ENCODE data around the gene LCOR.
A peak's percentile ranks its signal among the peaks of the same experiment; 100 is the strongest.
"Not testable (repeated sequence)": the region's sequence is repeated elsewhere in the genome, so short reads cannot be mapped to it uniquely, and the experiment has no call there.

The LCOR gene

DNA sequence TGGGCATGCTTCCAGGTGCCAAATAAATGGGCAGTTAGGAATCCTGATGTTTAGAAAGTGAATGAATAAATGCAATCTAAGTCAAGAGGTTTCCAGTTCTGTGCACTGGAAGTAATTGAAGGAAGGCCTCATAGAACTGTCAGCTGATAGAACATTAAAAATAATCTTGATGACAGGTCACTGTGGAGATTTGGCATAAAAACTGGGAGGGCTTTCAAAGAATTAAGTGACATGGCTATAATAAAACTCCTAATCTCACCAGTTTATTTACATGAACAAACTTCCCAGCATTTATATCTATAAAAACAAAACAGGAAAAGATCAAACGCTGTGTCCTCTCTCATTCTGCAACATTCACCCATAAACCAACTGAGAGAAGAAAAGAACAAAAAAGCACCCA, 183.1 kb downstream of the LCOR start:
- no peak for DNase-seq

DNA sequence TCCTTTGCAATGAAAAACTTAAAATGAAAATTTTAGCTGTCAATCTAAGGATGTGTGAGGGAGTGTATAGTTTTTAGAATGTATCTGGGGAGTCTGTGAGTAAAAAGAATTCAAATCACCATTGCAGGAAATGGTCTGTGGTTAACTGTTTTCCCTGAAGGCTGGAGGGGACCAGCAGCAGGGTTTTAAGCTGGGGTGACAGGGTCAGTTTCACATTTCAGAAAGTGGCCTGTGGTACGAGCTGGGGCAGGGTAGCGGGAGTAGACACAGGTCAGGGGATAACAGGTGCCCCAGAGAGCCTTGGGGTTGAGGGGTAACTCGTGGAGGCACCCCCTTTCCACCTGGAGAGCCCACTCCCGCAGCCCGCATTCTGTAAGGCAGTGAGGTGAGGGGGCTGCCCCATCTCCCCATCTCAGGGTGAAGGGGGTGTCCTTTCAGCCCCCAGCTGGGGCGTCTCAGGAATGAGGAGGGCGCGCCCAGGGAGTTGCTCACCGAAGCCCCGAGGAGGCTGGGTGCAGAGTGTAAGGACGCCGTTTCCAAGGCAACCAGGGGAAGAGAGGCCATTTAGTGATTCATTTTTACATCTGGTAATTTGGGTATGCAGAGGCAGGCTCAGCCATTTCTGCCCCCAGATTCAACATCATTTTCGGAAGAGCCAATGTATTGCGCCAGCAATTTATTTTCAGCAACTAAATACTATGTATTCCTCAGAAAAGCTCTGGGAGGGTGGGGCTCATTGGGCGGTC, 184.8 kb downstream of the LCOR start:
- no peak for DNase-seq

DNA sequence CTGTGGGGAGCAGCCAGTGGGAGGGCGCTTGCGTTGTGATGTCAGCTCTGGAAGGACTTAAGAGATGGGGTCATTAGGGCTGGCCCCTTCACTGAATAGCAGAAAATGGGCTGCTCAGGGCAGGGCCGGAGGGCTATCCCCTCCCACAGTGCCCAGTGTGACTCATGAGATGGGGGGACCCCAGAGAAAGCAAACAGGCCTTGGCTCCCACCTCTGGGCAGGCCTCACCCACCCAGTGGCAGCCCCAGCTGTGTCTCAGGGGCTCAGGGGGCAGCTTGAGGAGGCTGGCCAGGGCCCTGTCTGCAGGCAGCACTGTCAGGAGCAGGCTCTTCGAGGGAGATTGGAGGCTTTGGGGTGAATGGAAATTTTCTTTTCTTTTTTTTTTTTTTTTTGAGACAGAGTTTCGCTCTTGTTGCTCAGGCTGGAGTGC, 185.4 kb downstream of the LCOR start:
- no peak for DNase-seq

DNA sequence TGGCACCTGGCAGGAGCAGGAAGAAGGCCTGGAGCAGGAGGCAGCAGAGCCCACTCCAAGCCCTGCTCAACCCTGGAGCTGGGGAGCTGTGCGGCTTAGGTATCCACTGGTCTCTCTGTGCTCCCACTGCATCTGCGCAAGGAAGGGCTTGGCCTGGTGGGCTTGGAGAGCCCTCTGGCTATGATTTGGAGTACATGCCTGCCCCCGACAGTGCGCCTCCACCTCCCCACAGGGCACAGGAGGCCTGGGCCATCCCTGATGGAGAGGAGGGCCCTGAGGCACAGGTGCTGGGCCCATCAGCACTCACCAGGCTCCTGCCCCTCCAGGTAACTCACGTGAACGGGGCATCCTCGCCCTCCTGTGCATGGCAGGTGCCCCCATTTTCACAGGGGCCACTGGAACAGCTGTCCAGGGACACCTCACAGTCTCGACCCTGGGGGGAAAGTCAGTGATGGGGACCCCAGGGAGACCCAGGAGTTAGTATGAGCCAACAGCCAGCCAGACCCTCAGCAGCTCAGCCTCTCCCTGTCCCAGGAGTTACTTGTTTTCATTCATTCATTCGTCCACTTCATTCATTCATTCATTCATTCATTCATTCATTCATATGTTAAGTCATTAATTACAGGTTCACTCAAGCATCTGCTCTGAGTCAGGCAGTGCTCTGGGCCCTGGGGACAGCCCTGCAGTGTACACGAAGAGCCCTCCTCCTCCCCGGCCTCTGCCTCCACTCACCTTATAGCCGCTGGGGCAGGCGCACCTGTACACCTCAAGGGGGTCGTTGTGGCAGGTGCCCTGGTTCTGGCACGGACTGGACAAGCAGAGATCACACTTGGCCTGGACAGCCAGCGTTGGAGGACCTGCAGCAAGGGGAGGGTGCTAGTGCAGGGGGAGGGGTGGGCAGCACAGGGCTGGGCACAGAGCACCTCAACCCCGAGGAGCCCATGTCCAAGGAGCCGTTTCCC, 186.4 kb downstream of the LCOR start:
- DNase-seq: no peak

DNA sequence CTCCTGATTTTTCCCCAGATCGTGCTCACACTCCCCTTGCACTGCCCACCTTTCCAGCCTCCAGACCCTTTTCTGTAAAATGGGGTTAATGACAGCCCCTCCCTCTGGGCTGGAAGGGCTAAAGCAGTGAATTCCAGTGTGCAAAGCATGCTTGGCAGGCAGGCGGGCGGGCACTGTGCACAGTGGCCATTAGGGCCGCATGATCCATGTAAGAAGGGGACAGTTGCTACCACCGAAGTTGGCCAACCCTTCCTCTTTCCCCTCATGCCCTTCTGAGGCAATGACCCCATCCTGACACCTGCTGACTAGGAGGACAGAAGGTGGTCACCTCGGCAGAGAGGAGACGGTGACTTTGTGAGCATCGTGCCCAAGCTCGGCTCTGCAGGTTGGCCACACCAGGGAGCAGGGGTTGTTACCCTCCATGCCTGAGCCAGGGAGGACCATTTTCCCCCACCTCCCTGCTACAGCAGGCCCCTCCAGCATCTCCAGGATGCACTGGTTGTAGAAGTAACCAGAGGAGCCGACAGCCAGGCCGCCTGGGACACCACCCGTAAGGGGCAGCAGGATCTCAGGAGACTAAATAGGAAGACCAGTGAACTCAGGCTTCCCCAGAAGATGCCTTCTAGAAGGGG, 187.2 kb downstream of the LCOR start:
- no peak for DNase-seq

DNA sequence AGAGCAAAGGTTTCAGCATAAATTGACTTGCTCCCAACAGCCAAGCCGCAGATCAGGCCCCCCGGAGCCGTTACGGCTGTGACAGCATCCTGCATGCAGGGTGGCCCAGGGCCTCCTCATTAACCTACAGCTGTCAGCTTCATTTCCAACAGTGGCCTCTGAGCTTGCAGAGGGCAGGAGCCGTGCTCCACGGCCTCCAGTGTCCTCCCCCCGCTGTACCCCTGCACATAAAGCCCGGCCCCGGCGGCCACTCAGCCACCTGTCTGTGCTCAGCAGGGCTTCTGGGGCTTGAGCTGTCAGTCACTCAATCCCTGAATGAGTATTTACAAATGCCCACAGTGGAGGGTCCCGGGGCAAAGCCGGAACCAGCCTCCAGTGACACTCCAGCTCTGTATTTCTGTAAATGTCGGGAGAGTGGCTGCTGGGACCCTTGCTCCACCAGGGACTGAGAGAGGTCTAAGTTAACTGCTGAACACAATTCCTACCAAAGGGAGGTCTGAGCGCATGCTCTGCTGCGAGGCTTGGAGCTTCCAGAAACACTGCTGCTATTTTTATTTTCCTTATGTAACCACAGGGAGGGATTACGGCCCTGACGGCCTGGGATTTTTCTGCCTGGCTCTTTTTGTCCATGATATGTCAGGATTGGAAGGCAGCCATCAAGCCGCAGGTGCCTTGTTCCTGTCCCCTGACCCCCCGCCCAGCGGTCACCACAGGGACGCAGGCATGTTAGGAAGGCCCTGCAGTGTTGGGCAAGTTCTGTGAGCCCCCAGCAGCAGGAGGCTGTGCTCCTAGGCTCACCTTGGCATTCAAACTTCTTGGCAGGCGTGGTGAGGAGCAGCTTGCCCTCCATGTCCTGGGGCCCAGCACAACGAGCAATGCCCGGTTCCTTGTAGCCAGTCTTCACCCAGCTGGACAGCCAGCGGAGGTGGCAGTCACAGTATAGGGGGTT, 188.6 kb downstream of the LCOR start:
- no peak for DNase-seq

DNA sequence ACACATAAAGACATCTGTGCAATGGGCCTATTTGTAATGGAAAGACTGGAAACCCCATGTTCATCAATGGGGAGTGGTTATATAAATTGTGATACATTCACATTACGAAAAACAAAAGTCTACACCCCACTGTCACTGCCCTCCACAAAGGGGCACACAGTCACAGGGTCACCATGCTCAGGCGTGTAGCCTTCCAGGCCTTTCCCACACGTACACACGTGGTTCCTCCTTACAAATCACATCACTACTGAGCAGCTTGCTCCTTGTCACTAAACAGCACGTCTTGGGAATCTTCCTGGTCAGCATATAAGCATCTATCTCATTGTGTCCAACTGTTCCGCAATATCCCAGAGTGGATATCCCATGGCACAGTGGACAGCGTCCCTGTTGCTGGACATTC, 190.5 kb downstream of the LCOR start:
- no peak for DNase-seq

DNA sequence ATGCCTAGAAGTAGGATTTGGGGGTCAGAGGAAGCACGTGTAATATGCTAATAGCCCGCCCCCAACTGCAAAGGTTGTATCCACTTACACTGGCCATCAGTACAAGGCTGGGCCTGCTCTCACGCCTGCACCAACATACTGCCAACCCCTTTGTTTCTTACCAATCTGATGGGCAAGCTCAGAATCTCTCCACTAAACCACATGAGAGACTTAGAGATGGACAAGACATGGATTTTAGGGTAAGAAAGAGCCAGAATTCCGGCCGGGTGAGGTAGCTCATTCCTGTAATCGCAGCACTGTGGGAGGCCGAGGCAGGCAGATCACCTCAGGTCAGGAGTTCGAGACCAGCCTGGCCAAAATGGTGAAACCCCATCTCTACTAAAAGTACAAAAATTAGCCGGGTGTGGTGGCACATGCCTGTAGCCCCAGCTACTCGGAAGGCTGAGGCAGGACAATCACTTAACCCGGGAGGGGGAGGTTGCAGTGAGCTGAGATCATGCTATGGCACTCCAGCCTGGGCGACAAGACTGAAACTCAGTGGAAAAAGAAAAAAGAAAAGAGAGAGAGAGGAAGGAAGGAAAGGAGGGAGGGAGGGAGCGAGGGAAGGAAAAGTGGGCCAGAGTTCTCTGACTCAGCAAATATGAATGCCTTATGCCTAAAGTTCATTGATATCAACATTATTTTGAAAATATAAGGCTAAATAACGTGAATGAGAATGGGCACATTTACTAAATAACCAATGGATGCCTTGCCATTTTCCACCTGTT, 191.5 kb downstream of the LCOR start:
- DNase-seq: no peak

DNA sequence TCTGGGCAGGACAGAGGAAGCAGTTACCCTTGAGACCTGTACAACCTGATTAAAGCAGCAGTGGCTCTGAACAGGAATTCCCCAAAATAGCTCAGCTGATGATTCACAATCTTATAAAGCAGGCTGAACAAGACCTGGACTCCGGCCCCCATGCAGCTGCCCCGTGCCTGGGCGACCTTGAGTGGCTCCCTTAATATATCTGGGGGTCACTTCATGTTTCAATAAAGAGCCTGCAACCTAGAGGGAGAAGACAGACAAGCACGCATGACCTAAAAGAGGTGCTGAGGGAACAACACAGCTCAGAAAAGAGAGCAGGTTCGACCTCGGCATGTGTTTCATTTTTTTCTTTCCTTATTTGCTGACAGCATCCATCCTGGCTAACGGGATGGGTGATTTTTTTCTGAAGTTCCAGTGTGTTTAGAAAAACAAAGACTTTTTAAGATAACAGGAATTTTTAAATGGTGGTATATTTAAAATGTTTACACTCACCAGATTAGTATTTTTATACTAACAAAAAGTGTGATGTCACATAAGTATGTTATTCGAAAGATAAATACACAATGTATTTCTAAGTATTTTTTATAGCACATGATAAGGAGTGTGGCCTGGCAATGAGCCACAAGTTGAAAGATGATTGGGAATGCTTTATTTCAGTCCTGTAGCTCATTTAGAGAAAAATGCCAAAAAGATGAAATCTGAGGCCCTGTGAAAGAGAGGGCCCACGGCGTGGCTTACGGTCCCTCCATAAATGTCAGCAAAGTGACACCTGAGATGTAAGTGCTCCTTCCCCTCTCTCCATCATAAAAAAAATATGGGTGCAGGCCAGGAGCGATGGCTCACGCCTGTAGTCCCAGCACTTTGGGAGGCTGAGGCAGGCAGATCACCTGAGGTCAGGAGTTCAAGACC, 192.3 kb downstream of the LCOR start:
- DNase-seq: peak; percentile 48

DNA sequence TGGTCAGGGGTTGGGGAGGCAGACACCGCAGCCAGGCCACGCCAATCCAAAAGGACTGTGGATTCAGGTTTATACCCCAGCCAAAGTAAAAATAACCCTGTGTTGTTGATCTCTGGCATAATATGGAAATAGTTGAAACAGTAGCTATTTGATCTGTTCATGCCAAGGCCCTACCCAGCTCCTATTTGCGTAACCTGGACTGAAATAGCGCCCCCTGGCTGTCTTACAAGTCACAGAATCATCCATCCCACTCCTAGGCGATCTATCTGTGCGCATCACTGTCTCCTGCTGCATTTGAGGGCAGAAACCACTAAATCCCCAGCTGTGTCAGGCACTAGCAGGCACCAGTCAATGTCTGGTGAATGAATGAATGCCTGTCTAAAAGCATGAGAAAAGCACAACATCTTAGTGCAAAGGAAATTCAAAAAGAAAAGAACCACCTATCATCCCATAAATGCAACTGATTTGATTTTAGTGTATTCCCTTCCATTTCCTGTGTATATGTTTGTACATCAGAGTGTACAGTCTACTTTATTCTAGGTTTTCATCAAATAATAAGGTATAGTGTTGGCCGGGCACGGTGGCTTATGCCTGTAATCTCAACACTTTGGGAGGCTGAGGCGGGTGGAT, 193.6 kb downstream of the LCOR start:
- DNase-seq: peak; percentile 77

DNA sequence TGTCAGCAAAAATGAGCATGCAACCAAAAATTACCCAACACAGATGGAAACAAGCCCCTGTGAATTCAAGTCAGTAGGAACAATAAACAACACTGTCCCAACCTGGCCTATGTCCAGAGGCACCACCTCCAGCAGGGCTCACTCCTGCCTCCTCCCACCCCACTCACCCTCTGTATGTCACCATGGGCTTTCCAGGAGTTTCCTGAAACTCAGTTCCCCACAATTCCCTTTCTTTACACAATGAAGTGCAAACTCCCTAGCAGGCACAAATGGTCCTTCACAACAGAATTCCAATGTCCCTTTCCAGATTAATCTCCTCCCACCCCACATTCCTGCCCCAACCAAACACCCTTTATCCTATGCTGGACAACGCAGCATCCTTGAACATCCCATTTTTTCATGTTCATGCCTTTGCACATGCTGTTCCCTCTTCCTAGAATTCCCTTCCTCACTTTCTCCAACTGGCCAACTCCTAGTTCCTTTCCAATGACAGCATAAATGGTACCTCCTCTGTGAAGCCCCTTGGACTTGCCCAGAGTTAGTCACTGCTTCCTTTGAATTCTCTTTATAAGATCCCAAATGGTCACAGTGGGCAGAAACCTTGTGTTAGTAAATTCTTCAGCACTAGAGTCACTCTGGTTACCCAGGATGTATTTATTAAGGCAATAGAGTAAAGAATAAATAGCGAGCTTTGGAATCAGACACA, 196.2 kb downstream of the LCOR start:
- DNase-seq: no peak

DNA sequence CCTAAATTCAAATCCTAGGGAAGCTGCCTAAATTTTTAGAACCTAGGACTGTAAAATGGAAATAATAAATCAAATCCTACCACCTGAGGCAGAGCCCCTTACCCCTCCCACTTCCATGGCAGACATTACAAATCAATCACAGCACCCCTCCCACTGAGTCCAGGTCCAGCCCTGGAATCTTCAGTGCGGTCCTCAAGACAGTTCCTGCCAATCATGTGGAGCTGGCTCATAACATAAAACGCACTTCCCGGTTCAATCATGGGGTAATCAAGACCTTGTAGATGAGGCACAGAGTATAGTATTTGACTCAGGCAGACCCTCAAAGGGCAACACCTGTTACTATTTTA, 196.7 kb downstream of the LCOR start:
- DNase-seq: no peak

DNA sequence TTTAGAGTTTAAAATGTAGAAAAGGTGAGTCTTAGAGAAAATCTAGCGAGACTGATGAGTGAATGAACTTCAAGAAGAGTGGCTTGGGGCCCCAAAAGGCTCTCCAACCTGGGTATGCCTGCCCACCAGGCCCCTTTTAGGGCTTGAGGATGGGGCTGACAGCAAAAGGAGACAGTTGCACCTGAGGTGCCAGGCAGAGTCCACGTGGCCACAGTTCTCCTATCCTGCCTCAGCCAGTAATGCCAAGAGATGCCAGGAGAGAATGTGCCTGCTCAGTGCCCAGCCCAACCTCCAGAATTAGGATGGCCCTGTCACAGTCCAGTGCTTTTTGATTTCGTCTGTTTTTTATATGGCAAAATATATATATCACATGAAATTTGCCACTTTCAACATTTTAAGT, 197.2 kb downstream of the LCOR start:
- DNase-seq: no peak

DNA sequence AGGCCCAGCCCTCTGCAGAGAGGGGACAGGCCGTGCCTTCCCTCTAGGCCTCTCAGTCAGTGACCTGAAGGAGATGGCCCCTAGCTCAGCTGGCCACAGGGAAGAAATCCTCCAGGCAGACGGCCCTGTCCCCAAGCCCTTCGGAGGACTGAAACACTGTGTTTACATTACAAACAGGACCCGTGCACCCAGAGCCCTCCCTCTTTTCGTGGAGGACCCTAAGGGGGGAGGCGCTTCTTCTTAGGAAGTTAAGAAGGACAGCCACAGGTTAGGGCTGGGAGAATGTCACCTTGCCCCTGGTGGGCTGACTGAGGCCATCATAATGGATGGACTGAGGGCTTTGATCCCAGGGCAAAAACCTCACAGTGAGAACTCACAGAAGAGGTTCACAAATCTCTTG, 198.8 kb downstream of the LCOR start:
- DNase-seq: no peak

DNA sequence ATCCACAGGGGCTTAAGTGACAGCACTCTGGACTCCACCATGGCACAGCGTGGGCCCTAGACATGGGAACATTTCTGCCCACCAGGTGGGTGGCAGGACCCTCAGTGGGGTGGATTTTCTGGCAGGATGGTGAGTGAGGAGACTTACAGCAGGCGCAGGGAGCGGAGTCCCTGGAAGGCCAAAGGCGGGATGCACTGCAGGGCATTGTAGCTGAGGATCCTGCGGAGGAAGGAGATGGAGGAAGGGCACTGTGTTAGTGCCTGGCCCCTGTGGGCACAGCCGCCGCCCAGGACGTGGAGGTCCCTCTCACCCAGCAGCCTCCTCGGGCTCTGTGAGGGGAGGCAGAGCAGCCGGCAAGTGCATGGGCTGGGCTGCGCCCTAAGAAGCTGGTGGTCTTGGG, 199.4 kb downstream of the LCOR start:
- no peak for DNase-seq

DNA sequence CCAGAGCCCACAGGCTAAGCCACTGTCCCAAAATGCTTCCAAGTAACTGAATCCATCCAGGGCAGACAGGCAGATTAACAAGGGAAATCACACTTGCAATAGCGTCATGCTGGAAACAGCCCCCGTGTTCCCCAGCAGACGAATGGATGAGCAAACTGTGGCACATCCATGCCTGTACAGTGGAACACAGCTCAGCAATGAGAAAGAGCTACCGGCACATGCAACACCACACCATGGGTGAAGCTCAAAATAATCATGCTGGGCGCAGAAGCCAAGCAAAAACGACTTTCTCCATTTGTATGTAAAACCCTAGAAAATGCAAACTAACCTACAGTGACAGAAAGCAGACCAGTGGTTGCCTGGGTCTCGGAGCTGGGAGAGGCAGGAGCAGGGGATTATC, 200.5 kb downstream of the LCOR start:
- no peak for DNase-seq

DNA sequence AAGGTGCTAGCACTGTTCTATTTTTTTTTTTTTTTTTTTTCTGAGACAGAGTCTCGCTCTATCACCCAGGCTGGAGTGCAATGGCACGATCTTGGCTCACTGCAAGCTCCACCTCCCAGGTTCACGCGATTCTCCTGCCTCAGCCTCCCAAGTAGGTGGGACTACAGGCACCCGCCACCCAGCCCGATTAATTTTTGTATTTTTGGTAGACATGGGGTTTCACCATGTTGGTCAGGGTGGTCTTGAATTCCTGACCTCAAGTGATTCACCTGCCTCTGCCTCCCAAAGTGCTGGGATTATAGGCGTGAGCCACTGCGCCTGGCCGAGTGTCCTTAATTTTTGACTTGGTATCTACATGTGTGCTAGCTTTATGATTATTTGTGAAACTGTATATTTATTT, 201.7 kb downstream of the LCOR start:
- DNase-seq: not testable (repeated sequence)

DNA sequence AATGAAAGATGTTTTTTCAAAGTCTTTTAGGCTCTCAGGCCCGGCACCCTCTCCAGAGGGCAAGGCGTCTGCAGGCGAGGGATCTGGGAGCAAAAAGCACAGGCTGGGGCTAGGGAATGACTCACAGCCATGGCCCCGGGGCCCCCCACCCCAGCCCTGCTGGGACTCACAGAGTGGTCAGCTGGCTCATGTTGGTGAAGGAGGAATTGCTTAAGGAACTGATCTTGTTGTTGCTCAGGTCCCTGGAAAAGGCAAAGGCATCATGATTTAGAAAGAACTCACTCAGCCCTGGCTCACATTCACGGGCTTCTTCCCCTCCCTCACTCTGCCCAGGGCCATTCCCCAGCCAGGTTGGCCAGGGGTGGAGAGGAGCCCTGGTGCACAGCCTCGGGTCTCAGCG, 202.2 kb downstream of the LCOR start:
- no peak for DNase-seq

DNA sequence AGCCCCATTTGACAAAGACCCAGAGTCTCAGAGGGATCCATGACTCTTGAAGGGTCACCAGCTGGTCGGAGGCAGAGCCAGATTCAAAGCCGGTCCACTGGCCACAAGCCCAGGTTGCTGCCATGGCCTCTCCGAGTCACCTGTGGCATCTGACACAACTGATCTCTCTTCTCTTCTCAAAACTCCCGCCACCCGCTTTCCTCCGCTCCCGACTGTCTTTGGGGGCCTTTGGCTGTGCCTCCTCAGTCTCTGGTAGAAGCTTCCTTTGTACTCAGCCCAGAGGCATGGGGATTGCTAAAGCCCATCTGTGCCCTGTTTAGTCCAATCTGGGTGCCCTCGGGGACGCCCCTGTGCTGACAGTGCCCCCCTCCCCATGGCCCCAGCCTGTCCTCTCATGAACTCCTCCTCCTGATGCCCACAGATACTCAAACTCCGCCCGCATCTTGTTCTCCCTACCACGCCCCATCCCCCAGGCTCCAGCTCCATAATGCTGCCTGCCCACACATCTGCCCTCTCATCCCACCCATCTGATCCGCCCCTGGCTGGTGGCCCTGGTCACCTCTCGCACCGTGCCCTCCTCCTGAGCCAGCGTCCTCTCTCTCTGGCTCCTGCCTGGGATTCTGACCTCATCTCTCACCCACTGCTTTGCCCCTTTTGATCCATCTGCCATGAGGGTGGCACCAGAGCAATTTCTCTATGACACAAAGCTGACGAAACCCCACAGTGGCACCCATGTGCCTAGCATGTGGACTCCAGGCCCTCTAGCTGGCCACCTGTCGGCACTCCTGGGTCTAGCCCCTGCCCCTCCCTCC, 203.1 kb downstream of the LCOR start:
- no peak for DNase-seq
